Uterus (tissue), 4 donors: ENCODE data around the gene PMEPA1. TPM values are rescaled to one million over a fixed set of nuclear protein-coding genes. Genes with fewer than 3 reads are reported as not detected.

Experiments
- DNase-seq, 2 donors: peaks; one replicate each; pipeline ENCODE4 v3.0.0-alpha.2; 2019 to 2020
- H3K27ac ChIP-seq, 2 donors: fragments of 200-600 bp; sonication (generic); 1 replicate in 1 of 2; 2 replicates in 1 of 2; pipeline ENCODE4 v1.5.1; 2016 to 2018
- H3K27me3 ChIP-seq, 2 donors: fragments of 200-600 bp; sonication (generic); one replicate each; pipeline ENCODE4 v1.5.1; 2018 to 2019; ENCODE audit warnings: control low read depth in 1 of 2
- H3K36me3 ChIP-seq, 2 donors: fragments of 200-600 bp; sonication (generic); one replicate each; pipeline ENCODE4 v1.5.1; 2019; ENCODE audit warnings: control low read depth in 1 of 2
- H3K4me1 ChIP-seq, 2 donors: fragments of 200-600 bp; sonication (generic); one replicate each; pipeline ENCODE4 v1.5.1; 2018 to 2019; ENCODE audit warnings: control low read depth in 1 of 2
- H3K4me3 ChIP-seq, 2 donors: fragments of 200-600 bp; sonication (generic); 1 replicate in 1 of 2; 2 replicates in 1 of 2; pipeline ENCODE4 v1.5.1; 2018 to 2019; ENCODE audit warnings: mild to moderate bottlenecking in 1 of 2
- H3K9me3 ChIP-seq, 2 donors: fragments of 200-600 bp; sonication (generic); one replicate each; pipeline ENCODE4 v1.5.1; 2019; ENCODE audit warnings: control low read depth in 1 of 2
- CTCF ChIP-seq, 4 experiments: fragments of 200-600 bp in 2 of 4; fragments of 450-650 bp in 2 of 4; sonication (generic) in 2 of 4; IDR thresholded peaks; one replicate each; pipeline ENCODE4 v1.5.1; 2016 to 2019; ENCODE audit warnings: antibody characterized with exemption in 4 of 4, mild to moderate bottlenecking in 2 of 4, moderate library complexity in 1 of 4
- POLR2A ChIP-seq, 2 donors: fragments of 450-650 bp; IDR thresholded peaks; one replicate each; pipeline ENCODE4 v1.6.1; 2016; ENCODE audit warnings: antibody characterized with exemption in 2 of 2, mild to moderate bottlenecking in 1 of 2, moderate library complexity in 1 of 2
- intact Hi-C: fragments of 100-400 bp; cut with DNase I; formaldehyde crosslinking; loops from one replicate; pipeline ENCODE4 v1.15.1; 2023; ENCODE audit warnings: low total_unique reads
- total RNA-seq, 4 donors: library from RNA; depleted of rRNA in 3 of 4; stranded (reverse); fragments of >200 nt in 3 of 4; gene quantifications; one replicate each; pipeline versions ENCODE4 v1.1.0 to v1.2.4, GENCODE V29; 2014 to 2023
- donor health status: DM: yes; HTN: yes; CAD: no.

The PMEPA1 gene
- total RNA-seq, 4 donors from 2014 or later: 5.6 to 51.9 (median 33.5) TPM

GRCh38 chr20:57601737-57602136 is 108.1 kb downstream of the PMEPA1 start:
- no peak for DNase-seq

GRCh38 chr20:57601211-57601570 is 108.6 kb downstream of the PMEPA1 start:
- Histone ChIP-seq H3K4me1 (no peaks in the 10 kb centered on the region), H3K27ac (no peak overlapping the region), H3K27me3 (no peaks in the 10 kb centered on the region), H3K9me3 (no peaks in the 10 kb centered on the region), H3K4me3 (no peak overlapping the region), H3K36me3 (no peaks in the 10 kb centered on the region)
- DNase-seq: no peak
- intact Hi-C loops: no loop called here
- TF ChIP-seq CTCF (IDR thresholded peaks at IDR 0.05) (no peak), POLR2A (IDR thresholded peaks at IDR 0.05) (no peak)

More at GRCh38 chr20:57601737-57602136, 108.1 kb downstream of the PMEPA1 start:
- Histone ChIP-seq H3K4me3 (no peak overlapping the region), H3K9me3 (no peaks in the 10 kb centered on the region), H3K27me3 (no peaks in the 10 kb centered on the region), H3K27ac (no peak overlapping the region), H3K4me1 (no peaks in the 10 kb centered on the region), H3K36me3 (no peaks in the 10 kb centered on the region)
- TF ChIP-seq POLR2A (IDR thresholded peaks at IDR 0.05): no peak
- no peak for TF ChIP-seq CTCF (IDR thresholded peaks at IDR 0.05)
- intact Hi-C loops: no loop called here

DNA sequence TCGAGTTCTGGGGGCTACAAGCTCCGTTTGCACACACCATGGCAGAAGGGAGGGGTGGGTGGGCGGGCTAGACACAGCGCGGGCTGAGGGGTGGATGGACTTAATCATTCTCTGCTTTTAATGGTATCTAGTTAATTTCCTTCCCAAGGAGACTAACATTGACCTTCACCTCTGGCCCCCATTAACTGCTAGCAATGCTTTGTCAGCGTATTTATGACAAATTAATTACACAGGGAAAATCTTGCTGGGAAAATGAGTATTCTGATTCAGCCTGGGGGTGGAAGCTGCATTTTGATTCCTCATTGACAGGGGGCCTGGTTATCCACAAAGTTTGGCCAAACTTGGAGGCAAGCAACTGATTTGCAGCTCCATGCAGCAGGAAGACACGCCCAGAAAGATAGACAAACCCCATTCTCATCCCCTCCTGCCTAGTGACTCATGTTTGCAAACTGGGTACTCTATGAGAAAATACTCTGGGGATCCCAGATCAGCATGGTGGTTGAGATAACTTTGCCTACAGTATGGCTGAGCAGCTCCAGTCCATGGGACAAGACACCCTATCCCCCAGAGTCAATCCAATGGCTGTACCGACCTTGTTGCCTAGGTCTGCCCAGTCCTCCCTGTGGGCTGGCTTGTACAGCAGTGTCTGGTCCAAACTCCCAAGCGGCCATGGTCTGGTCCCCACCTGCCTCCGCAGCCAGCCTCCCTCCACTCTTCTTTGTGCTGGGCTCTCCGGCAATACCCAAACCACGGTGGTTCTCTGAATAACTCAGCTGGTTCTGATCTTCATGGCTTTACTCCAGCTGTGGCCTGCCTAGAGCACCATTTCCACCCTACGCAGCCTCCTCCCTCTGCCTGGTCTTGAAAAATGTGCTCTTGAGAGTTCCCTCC is 109.2 kb downstream of the PMEPA1 start:
- H3K4me1 ChIP-seq: no peaks in the 10 kb centered on the region
- no peak overlapping the region for H3K4me3 ChIP-seq
- no peaks in the 10 kb centered on the region for H3K36me3 ChIP-seq
- DNase-seq: no peak
- no peaks in the 10 kb centered on the region for H3K27me3 ChIP-seq
- TF ChIP-seq CTCF (IDR thresholded peaks at IDR 0.05) (no peak), POLR2A (IDR thresholded peaks at IDR 0.05) (no peak)
- intact Hi-C loops: no loop called here
- no peak overlapping the region for H3K27ac ChIP-seq
- no peaks in the 10 kb centered on the region for H3K9me3 ChIP-seq

- Histone ChIP-seq H3K4me3 (no peak overlapping the region), H3K9me3 (no peaks in the 10 kb centered on the region), H3K4me1 (no peaks in the 10 kb centered on the region), H3K27me3 (no peaks in the 10 kb centered on the region), H3K36me3 (no peaks in the 10 kb centered on the region), H3K27ac (no peak overlapping the region)
- intact Hi-C loops: no loop called here
- TF ChIP-seq CTCF (IDR thresholded peaks at IDR 0.05) (no peak), POLR2A (IDR thresholded peaks at IDR 0.05) (no peak)
- no peak for DNase-seq
Measured at GRCh38 chr20:57598491-57598890, 111.3 kb downstream of the PMEPA1 start.

Other genes with a start within 250 kb of the PMEPA1 start
- under 1 TPM in 1 of 4 donors, not detected in 3; 0.07 TPM for gene CTCFL, start 184.9 kb downstream of the PMEPA1 start, total RNA-seq
- gene PCK1, start 148.9 kb downstream of the PMEPA1 start, total RNA-seq: 1 to 10 TPM in 2 of 4 donors, under 1 TPM in 1, not detected in 1; 0.26 to 1.8 (median 1.4) TPM
- under 1 TPM in 1 of 4 donors, not detected in 3; 0.46 TPM for gene ZBP1, start 89.6 kb downstream of the PMEPA1 start, total RNA-seq